Kidney (tissue), 14 donors: ENCODE data around the gene LMBR1. TPM values are rescaled to one million over a fixed set of nuclear protein-coding genes. Genes with fewer than 3 reads are reported as not detected.
A peak's percentile ranks its signal among the peaks of the same experiment; 100 is the strongest.
"Not testable (repeated sequence)": the region's sequence is repeated elsewhere in the genome, so short reads cannot be mapped to it uniquely, and the experiment has no call there.

ENCODE experiments used
- DNase-seq, 5 donors: peaks; one replicate each; pipeline ENCODE4 v3.0.0-alpha.2; 2013 to 2020
- FAIRE-seq: peaks from 2 replicates; lab custom pipeline; 2012; peaks lifted over from hg19 to GRCh38; lab: Jason Lieb, UNC
- H3K27ac ChIP-seq, 2 donors: one replicate each; pipeline ENCODE4 v1.7.0; 2013; ENCODE audit warnings: low read depth in 2 of 2, low read length in 2 of 2, inconsistent platforms in 1 of 2
- H3K27me3 ChIP-seq: one replicate; pipeline ENCODE4 v1.7.1; 2013; ENCODE audit warnings: low read length, inconsistent platforms; ENCODE audit not compliant: control insufficient read depth, insufficient read depth
- H3K36me3 ChIP-seq, 3 donors: one replicate each; pipeline versions ENCODE4 v1.7.0 to v1.7.1; 2013; ENCODE audit warnings: low read length in 3 of 3, control low read depth in 1 of 3, inconsistent platforms in 1 of 3; ENCODE audit not compliant: insufficient read depth in 3 of 3, control insufficient read depth in 2 of 3
- H3K4me1 ChIP-seq, 3 donors: one replicate each; pipeline versions ENCODE4 v1.7.0 to v1.7.1; 2013; ENCODE audit warnings: low read length in 3 of 3, inconsistent platforms in 1 of 3, low read depth in 1 of 3; ENCODE audit not compliant: control insufficient read depth in 2 of 3, insufficient read depth in 2 of 3
- H3K4me3 ChIP-seq, 3 donors: one replicate each; pipeline versions ENCODE4 v1.7.0 to v1.8.1; 2013; ENCODE audit warnings: low read length in 3 of 3, control low read depth in 1 of 3, inconsistent platforms in 1 of 3
- H3K9ac ChIP-seq, 3 donors: one replicate each; pipeline versions ENCODE4 v1.7.0 to v1.7.1; 2013; ENCODE audit warnings: low read length in 3 of 3, control low read depth in 1 of 3, inconsistent platforms in 1 of 3
- H3K9me3 ChIP-seq, 3 donors: one replicate each; pipeline versions ENCODE4 v1.7.0 to v1.7.1; 2013; ENCODE audit warnings: low read length in 3 of 3, control low read depth in 1 of 3, inconsistent platforms in 1 of 3; ENCODE audit not compliant: control insufficient read depth in 2 of 3, insufficient read depth in 1 of 3
- intact Hi-C: fragments of 100-400 bp; cut with DNase I; formaldehyde crosslinking; loops from one replicate; pipeline ENCODE4 v1.11.1; 2022
- polyA plus RNA-seq: library from polyadenylated mRNA; stranded (reverse); fragments of 350-450 nt; fragmentation: Illumina TruSeq; extraction: RNeasy Lipid Tissue Mini Kit (QIAGEN cat#74804); gene quantifications from one replicate; pipeline ENCODE4 v1.2.3, GENCODE V29; 2014; ENCODE audit warnings: low read depth, low replicate concordance; ENCODE audit not compliant: insufficient read depth
- total RNA-seq: library from RNA; stranded (reverse); fragmentation: NEBNext Ultra II Directional; extraction: Animal tissue kit (Norgen Biotek cat#: 25700); gene quantifications from one replicate; pipeline ENCODE4 v1.2.1, GENCODE V29; 2021
- TF ChIP-seq, protein P1 (sequence below): IDR thresholded peaks from 3 replicates; pipeline ENCODE4 v1.5.1; 2012; ENCODE audit warnings: mild to moderate bottlenecking, moderate library complexity, borderline replicate concordance; ENCODE audit not compliant: insufficient read depth; ENCODE audit errors: extremely low read depth
- donor health status: control.
- donor health status: control.
- donor health status: control.
- donor health status: control.
- donor health status: control.
- donor health status: DM: yes; HTN: yes; CAD: no.
- donor health status: Normal renal cell carcinoma (clear cell type).

LMBR1 gene
- total and polyA plus RNA-seq, 2 donors from 2014 or later: 19.6 to 82.6 TPM

GRCh38 chr7:156651474-156651873 is 241.5 kb downstream of the LMBR1 start:
- intact Hi-C loops: no loop called here
- Histone ChIP-seq H3K4me1 (peaks cover 0 to 3% (median 0%) of the 10 kb centered on the region in 3 donors), H3K9ac (no peak overlapping the region), H3K9me3 (no peaks in the 10 kb centered on the region), H3K4me3 (no peak overlapping the region), H3K36me3 (no peaks in the 10 kb centered on the region), H3K27me3 (no peaks in the 10 kb centered on the region), H3K27ac (no peak overlapping the region)
- DNase-seq: no peak
- TF ChIP-seq, protein P1, sequence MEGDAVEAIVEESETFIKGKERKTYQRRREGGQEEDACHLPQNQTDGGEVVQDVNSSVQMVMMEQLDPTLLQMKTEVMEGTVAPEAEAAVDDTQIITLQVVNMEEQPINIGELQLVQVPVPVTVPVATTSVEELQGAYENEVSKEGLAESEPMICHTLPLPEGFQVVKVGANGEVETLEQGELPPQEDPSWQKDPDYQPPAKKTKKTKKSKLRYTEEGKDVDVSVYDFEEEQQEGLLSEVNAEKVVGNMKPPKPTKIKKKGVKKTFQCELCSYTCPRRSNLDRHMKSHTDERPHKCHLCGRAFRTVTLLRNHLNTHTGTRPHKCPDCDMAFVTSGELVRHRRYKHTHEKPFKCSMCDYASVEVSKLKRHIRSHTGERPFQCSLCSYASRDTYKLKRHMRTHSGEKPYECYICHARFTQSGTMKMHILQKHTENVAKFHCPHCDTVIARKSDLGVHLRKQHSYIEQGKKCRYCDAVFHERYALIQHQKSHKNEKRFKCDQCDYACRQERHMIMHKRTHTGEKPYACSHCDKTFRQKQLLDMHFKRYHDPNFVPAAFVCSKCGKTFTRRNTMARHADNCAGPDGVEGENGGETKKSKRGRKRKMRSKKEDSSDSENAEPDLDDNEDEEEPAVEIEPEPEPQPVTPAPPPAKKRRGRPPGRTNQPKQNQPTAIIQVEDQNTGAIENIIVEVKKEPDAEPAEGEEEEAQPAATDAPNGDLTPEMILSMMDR: no peak
- FAIRE-seq: no peak

DNA sequence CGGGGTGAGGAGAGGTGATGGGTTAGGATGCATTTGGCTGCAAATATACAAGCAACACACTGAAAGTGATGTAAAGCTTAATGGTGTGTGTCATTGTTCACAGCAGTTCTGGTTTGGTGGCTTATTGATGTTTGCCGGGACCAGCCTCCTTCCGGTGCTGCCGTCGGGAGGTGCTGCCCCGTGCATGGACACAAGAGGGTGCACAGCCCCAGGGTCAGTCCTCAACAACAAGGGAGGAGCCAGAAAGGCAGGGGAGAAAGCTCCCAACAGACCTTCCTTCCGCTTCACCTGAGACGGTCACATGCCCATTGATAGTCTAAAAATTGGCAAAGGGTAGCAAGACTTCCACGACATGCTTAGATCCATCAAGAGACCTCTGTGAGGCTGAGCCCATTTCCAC is 242.9 kb downstream of the LMBR1 start:
- H3K4me1 ChIP-seq: peaks cover 0 to 3% (median 0%) of the 10 kb centered on the region in 3 donors
- peak in 4 of 5 donors; percentile 59 to 72 (median 64) for DNase-seq
- TF ChIP-seq, protein P1: peak; percentile 35
- no peak overlapping the region for H3K9ac ChIP-seq
- intact Hi-C loops: no loop called here
- no peak overlapping the region for H3K27ac ChIP-seq
- H3K4me3 ChIP-seq: no peak overlapping the region
- no peaks in the 10 kb centered on the region for H3K36me3 ChIP-seq
- no peaks in the 10 kb centered on the region for H3K9me3 ChIP-seq
- FAIRE-seq: no peak
- no peaks in the 10 kb centered on the region for H3K27me3 ChIP-seq

DNA sequence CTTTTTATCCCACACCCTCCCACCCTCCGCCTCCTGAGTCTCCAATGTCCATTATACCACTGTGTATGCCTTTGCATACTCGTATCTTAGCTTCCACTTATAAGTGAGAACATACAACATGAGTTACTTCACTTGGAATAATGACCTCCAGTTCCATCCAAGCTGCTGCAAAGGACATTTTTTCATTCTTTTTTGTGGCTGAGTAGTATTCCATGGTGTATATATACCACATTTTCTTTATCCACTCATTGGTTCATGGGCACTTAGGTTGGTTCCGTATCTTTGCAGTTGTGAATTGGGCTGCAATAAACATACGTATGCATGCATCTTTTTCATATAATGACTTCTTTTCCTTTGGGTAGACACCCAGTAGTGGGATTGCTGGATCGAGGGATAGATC is 245.7 kb downstream of the LMBR1 start:
- H3K27ac ChIP-seq, H3K9me3 ChIP-seq, FAIRE-seq, intact Hi-C loops, H3K4me1 ChIP-seq, H3K4me3 ChIP-seq, H3K9ac ChIP-seq, H3K27me3 ChIP-seq, DNase-seq, H3K36me3 ChIP-seq: not testable (repeated sequence)

DNA sequence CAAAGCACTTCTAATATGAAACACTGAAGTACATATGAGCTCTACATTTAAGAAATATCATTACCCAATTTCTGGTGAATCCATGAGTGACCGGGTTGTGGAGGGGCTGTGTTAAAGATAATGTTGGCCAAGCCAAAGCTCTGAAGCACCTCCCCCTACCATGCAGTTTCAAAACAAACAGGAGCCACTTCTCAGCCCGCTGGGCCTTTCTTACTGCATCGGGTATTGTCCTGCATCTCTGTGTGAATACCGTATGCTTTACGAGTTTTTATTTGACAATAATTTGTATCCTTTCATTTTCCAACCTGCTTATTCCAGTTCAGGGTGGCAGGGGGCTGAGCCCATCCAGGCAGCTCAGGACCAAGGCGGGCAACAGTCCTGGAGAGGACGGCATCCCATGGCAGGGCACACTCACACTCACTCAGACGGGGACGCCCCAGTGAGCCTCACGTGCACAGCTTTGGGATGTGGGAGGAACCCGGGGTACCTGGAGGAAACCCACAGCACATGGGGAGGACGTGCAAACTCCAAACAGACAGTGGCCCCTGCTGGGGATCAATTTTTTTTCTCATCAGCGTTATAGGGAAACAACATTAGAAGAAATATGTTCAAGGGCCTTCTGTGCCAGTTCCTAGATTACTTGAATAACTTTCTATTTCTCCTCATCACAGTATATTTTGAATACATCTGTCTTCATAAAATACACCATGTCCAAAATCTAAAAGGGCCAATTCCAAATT is 250.5 kb downstream of the LMBR1 start:
- Histone ChIP-seq H3K4me1 (peaks cover 0 to 10% (median 4%) of the 10 kb centered on the region in 3 donors), H3K9ac (no peak overlapping the region), H3K4me3 (no peak overlapping the region), H3K27ac (no peak overlapping the region), H3K27me3 (no peaks in the 10 kb centered on the region), H3K36me3 (no peaks in the 10 kb centered on the region), H3K9me3 (peaks cover 0 to 9% (median 0%) of the 10 kb centered on the region in 3 donors)
- FAIRE-seq: no peak
- TF ChIP-seq, protein P1: no peak
- DNase-seq: no peak
- intact Hi-C loops: no loop called here
